ENCODE results near the gene TAS1R3. TPM values are rescaled to one million over a fixed set of nuclear protein-coding genes. Genes with fewer than 3 reads are reported as not detected.

The TAS1R3 gene
- total RNA-seq, 1 donor = under 0.01 TPM

GRCh38 chr1:1324524-1325287, 6.4 kb upstream of the TAS1R3 start, which contains the start of the genes CPTP and INTS11:
Gene CPTP, plus strand, starts transcription at chr1:1324802. Its CDS starts 2,109 bp downstream, at chr1:1326911.
Gene INTS11, minus strand, starts transcription at chr1:1324660. Its CDS starts 52 bp downstream, at chr1:1324608.
- peak within 1 kb of the TSS; percentile 79 for H3K27ac ChIP-seq (ENCODE audit: low read depth, low read length)
- H3K79me2 ChIP-seq (ENCODE audit: insufficient read depth, low read length) = peaks cover 71% of the 10 kb centered on the region
- peak; percentile 100 for DNase-seq (ENCODE audit: insufficient read length, low spot score, missing footprints)
- H3K4me3 ChIP-seq (ENCODE audit: insufficient read depth, low read length) = peak within 1 kb of the TSS; percentile 89
- H3K9me3 ChIP-seq (ENCODE audit: low read depth, low read length) = no peaks in the 10 kb centered on the region
- H4K20me1 ChIP-seq (ENCODE audit: insufficient read depth, low read length) = peaks cover 45% of the 10 kb centered on the region
- peak within 1 kb of the TSS; percentile 41 for H2AFZ ChIP-seq (ENCODE audit: low read length)
- peaks cover 12% of the 10 kb centered on the region for H3K4me1 ChIP-seq (ENCODE audit: insufficient read depth, low read length)
- TF ChIP-seq CTCF (IDR thresholded peaks at IDR 0.05; ENCODE audit: extremely low read depth, low read depth, low read length) = no peak
- H3K36me3 ChIP-seq (ENCODE audit: insufficient read depth, low read length) = peaks cover 11% of the 10 kb centered on the region
- H3K4me2 ChIP-seq (ENCODE audit: insufficient read depth, low read length) = peak within 1 kb of the TSS; percentile 87
- H3K27me3 ChIP-seq (ENCODE audit: insufficient read depth, low read length) = no peaks in the 10 kb centered on the region

- Histone ChIP-seq H2AFZ (ENCODE audit: low read length) (no peak overlapping the region), H3K9me3 (ENCODE audit: low read depth, low read length) (no peaks in the 10 kb centered on the region), H3K4me3 (ENCODE audit: insufficient read depth, low read length) (peak overlapping the region; percentile 89), H3K4me2 (ENCODE audit: insufficient read depth, low read length) (peak overlapping the region; percentile 87), H3K27me3 (ENCODE audit: insufficient read depth, low read length) (no peaks in the 10 kb centered on the region), H3K4me1 (ENCODE audit: insufficient read depth, low read length) (peaks cover 12% of the 10 kb centered on the region), H4K20me1 (ENCODE audit: insufficient read depth, low read length) (peaks cover 41% of the 10 kb centered on the region), H3K79me2 (ENCODE audit: insufficient read depth, low read length) (peaks cover 63% of the 10 kb centered on the region), H3K27ac (ENCODE audit: low read depth, low read length) (peak overlapping the region; percentile 71), H3K36me3 (ENCODE audit: insufficient read depth, low read length) (peaks cover 5% of the 10 kb centered on the region)
- peak; percentile 91 for DNase-seq (ENCODE audit: insufficient read length, low spot score, missing footprints)
- TF ChIP-seq CTCF (IDR thresholded peaks at IDR 0.05; ENCODE audit: extremely low read depth, low read depth, low read length) = no peak
Measured at GRCh38 chr1:1325288-1326074, 5.6 kb upstream of the TAS1R3 start.

GRCh38 chr1:1326075-1326605, 4.9 kb upstream of the TAS1R3 start:
- peak; percentile 91 for DNase-seq (ENCODE audit: insufficient read length, low spot score, missing footprints)
- Histone ChIP-seq H2AFZ (ENCODE audit: low read length) (no peak overlapping the region), H3K9me3 (ENCODE audit: low read depth, low read length) (no peaks in the 10 kb centered on the region), H3K4me2 (ENCODE audit: insufficient read depth, low read length) (peak overlapping the region; percentile 87), H4K20me1 (ENCODE audit: insufficient read depth, low read length) (peaks cover 37% of the 10 kb centered on the region), H3K27me3 (ENCODE audit: insufficient read depth, low read length) (no peaks in the 10 kb centered on the region), H3K4me3 (ENCODE audit: insufficient read depth, low read length) (peak overlapping the region; percentile 89), H3K79me2 (ENCODE audit: insufficient read depth, low read length) (peaks cover 56% of the 10 kb centered on the region), H3K27ac (ENCODE audit: low read depth, low read length) (no peak overlapping the region), H3K4me1 (ENCODE audit: insufficient read depth, low read length) (peaks cover 12% of the 10 kb centered on the region), H3K36me3 (ENCODE audit: insufficient read depth, low read length) (peaks cover 5% of the 10 kb centered on the region)
- no peak for TF ChIP-seq CTCF (IDR thresholded peaks at IDR 0.05; ENCODE audit: extremely low read depth, low read depth, low read length)
